Osteocyte (in vitro differentiated cells): ENCODE results near the gene CCDC47. TPM values are rescaled to one million over a fixed set of nuclear protein-coding genes. Genes with fewer than 3 reads are reported as not detected.

Experiments
- DNase-seq: peaks from one replicate; pipeline ENCODE4 v3.0.0; 2021; ENCODE audit warnings: mixed read lengths; ENCODE audit not compliant: unreplicated experiment; ENCODE audit errors: extremely low spot score
- H3K27ac Mint-ChIP-seq: one replicate; pipeline ENCODE4 v1.8.0; 2021; ENCODE audit warnings: mild to moderate bottlenecking, mixed read lengths; ENCODE audit not compliant: unreplicated experiment
- H3K27me3 Mint-ChIP-seq: one replicate; pipeline ENCODE4 v1.8.0; 2021; ENCODE audit warnings: mixed read lengths; ENCODE audit not compliant: unreplicated experiment
- H3K36me3 Mint-ChIP-seq: one replicate; pipeline ENCODE4 v1.8.0; 2021; ENCODE audit warnings: mixed read lengths; ENCODE audit not compliant: unreplicated experiment
- H3K4me1 Mint-ChIP-seq: one replicate; pipeline ENCODE4 v1.8.0; 2021; ENCODE audit warnings: mixed read lengths; ENCODE audit not compliant: unreplicated experiment
- H3K4me3 Mint-ChIP-seq: one replicate; pipeline ENCODE4 v1.8.0; 2021; ENCODE audit warnings: mild to moderate bottlenecking, moderate library complexity, mixed read lengths; ENCODE audit not compliant: unreplicated experiment
- H3K9me3 Mint-ChIP-seq: one replicate; pipeline ENCODE4 v1.8.0; 2021; ENCODE audit warnings: mixed read lengths; ENCODE audit not compliant: unreplicated experiment
- long read RNA-seq: library from polyadenylated mRNA; unstranded; transcript quantifications from one replicate; pipeline ENCODE4 v2.0.0, GENCODE V29; 2021
- total RNA-seq: library from RNA; stranded (reverse); gene quantifications from 2 replicates; pipeline ENCODE4 v1.2.1, GENCODE V29; 2021
- TF ChIP-seq, protein P1 (sequence below): fragments of 200-600 bp; sonication (generic); IDR thresholded peaks from 2 replicates; pipeline ENCODE4 v1.5.0; 2021; ENCODE audit warnings: antibody characterized with exemption, mild to moderate bottlenecking, moderate library complexity

Gene CCDC47
- 80.6 and 87.5 TPM in 2 replicates for total RNA-seq
- long read RNA-seq, transcript CCDC47-201 (13 exons, 3,466 nt): major isoform, 385 of 526 reads
- long read RNA-seq, transcript CCDC47-204 (12 exons, 1,719 nt): minor isoform, 47 of 526 reads
- long read RNA-seq, partial matches to known transcripts: 75 of 526 reads
- long read RNA-seq, other reads (novel, unspliced or antisense): 16 of 526 reads

DNA sequence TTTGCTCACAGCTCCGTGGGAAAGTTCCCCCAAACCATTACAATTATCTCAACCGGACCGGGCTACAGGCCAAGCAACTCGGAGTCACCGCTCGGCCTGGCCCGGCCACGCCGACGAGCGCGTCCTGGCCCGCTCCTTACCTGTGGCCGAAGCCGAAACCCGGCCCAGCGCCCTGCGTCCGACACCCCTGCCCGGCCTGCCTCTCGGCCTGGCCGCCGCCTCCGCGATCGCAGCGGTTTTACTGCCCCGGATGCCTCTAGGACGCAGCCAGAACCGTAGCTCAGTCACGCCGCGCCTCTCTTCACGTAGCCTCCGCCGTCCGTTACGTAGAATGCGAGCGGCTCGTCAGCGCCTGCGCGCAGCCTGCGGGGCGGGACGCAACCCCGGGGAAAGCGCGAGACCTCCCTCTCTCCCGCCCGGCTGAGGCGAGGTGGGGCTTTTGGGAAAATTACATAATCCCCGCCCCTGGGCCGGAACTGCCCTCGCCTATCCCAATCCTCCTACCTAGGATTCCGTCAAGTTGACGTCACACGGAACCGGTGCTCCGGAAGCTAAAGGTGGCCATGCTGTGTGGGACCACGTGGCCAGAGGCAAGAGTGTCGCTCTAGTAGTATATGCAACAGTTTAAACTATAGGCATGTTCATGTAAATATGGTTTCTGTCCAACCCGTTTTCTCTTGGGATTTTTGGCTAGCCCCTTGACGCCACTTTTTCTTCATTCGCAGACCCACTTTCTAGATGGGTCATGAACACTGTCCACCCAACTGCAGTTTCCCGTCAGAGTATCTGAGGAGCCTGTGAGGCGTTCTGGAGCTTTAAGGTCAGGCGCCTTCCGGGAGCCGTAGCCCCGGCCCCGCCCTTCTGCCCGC lies at the start of gene CCDC47:
Gene CCDC47 (minus strand): TSS at position 326 of the 869 bp plus-strand sequence. CDS start 7,422 bp downstream, outside the sequence.
- TF ChIP-seq, protein P1, sequence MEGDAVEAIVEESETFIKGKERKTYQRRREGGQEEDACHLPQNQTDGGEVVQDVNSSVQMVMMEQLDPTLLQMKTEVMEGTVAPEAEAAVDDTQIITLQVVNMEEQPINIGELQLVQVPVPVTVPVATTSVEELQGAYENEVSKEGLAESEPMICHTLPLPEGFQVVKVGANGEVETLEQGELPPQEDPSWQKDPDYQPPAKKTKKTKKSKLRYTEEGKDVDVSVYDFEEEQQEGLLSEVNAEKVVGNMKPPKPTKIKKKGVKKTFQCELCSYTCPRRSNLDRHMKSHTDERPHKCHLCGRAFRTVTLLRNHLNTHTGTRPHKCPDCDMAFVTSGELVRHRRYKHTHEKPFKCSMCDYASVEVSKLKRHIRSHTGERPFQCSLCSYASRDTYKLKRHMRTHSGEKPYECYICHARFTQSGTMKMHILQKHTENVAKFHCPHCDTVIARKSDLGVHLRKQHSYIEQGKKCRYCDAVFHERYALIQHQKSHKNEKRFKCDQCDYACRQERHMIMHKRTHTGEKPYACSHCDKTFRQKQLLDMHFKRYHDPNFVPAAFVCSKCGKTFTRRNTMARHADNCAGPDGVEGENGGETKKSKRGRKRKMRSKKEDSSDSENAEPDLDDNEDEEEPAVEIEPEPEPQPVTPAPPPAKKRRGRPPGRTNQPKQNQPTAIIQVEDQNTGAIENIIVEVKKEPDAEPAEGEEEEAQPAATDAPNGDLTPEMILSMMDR: no peak
- H3K27me3 Mint-ChIP-seq: no peaks in the 10 kb centered on the region
- H3K9me3 Mint-ChIP-seq: no peaks in the 10 kb centered on the region
- peak; percentile 100 for DNase-seq
- peaks cover 3% of the 10 kb centered on the region for H3K36me3 Mint-ChIP-seq
- peak within 1 kb of the TSS; percentile 98 for H3K4me3 Mint-ChIP-seq
- H3K4me1 Mint-ChIP-seq: peaks cover 38% of the 10 kb centered on the region
- H3K27ac Mint-ChIP-seq: peak within 1 kb of the TSS; percentile 100

DNA sequence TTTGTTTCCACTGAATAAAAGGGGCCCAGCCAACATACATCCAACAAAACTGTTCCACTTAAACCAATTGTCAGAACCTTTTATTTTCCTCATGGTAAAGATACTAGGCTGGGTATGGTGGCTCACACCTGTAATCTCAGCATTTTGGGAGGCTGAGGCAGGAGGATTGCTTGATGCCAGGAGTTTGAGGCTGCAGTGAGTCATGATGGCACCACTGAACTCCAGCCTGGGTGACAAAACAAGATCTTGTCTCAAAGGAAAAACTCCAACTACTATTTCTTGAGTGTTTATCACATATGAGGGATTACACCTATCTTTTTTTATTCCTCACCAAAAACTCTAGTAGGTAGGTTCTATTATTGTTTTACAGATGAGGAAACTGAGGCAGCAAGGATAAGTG lies 49.1 kb upstream of the CCDC47 start:
- no peaks in the 10 kb centered on the region for H3K27me3 Mint-ChIP-seq
- no peaks in the 10 kb centered on the region for H3K9me3 Mint-ChIP-seq
- no peak for DNase-seq
- peaks cover 61% of the 10 kb centered on the region for H3K36me3 Mint-ChIP-seq
- H3K4me3 Mint-ChIP-seq: no peak overlapping the region
- peaks cover 14% of the 10 kb centered on the region for H3K4me1 Mint-ChIP-seq
- no peak overlapping the region for H3K27ac Mint-ChIP-seq
- TF ChIP-seq, protein P1: no peak

DNA sequence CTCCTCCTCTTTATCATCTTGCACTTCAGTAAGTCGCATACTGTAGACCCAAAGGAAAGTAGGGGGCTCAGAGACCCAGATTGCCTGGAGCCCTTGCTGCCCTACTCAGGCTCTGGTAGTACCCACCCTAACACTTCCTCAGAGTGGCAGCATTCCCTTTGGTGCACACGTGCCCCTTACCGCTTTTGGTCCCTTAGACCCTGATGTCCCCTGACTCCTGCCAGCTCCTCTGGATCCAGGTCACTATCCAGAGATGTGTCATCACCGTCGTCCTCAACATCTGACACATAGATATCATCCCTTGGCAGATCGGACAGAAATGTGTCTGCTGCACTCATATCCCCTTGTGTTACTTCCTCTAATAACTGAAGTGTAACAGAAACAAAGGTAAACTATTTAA lies 48.4 kb upstream of the CCDC47 start:
- H3K9me3 Mint-ChIP-seq: no peaks in the 10 kb centered on the region
- peaks cover 14% of the 10 kb centered on the region for H3K4me1 Mint-ChIP-seq
- no peak overlapping the region for H3K27ac Mint-ChIP-seq
- TF ChIP-seq, protein P1: no peak
- no peak for DNase-seq
- no peaks in the 10 kb centered on the region for H3K27me3 Mint-ChIP-seq
- H3K36me3 Mint-ChIP-seq: peaks cover 63% of the 10 kb centered on the region
- no peak overlapping the region for H3K4me3 Mint-ChIP-seq

DNA sequence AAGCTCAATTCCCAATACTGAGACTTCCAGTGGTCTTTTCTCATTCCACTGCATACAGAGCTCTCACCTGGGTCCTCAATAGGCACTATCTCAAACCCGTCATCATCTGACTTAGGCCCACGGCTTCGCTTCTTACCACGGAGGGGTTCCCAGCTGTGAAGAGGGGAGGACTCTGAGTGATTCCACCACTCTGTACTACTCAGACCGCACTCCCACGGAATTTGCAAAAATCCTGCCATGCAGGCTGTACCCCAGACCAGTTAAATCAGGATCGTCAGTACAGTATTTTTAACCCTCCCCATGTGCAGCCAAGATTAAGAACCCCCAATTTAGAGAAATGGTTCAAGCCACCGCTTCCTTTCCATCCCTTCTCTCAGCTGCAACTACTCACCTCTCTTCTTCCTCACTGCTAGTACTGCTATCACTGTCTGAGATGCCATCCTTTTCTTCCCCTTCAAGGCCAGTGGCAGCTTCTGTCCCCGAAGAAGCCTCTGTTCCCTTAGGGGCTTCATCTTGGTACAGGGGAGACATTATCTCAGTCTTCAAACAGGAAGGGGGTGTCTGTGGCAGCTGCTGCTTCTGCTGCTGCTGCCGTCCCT lies 47.7 kb upstream of the CCDC47 start:
- Mint-ChIP-seq H3K36me3 (peaks cover 68% of the 10 kb centered on the region), H3K4me1 (peaks cover 8% of the 10 kb centered on the region), H3K4me3 (no peak overlapping the region), H3K27me3 (no peaks in the 10 kb centered on the region), H3K9me3 (no peaks in the 10 kb centered on the region), H3K27ac (no peak overlapping the region)
- no peak for DNase-seq
- TF ChIP-seq, protein P1: no peak
